Transverse colon (tissue), 3 donors: ENCODE data around the gene SLC24A3.

Experiments
- POLR2A ChIP-seq: fragments of 450-650 bp; IDR thresholded peaks from one replicate; pipeline ENCODE4 v1.6.1; 2016; ENCODE audit warnings: antibody characterized with exemption, mild to moderate bottlenecking, moderate library complexity
- TF ChIP-seq, protein P1 (sequence below), 5 experiments: fragments of 200-600 bp in 3 of 5; fragments of 450-650 bp in 2 of 5; sonication (generic) in 3 of 5; IDR thresholded peaks; 1 replicate in 2 of 5; 2 replicates in 3 of 5; pipeline ENCODE4 v1.5.1; 2016 to 2017; ENCODE audit warnings: antibody characterized with exemption in 5 of 5, inconsistent platforms in 3 of 5, mild to moderate bottlenecking in 2 of 5, moderate library complexity in 1 of 5

DNA sequence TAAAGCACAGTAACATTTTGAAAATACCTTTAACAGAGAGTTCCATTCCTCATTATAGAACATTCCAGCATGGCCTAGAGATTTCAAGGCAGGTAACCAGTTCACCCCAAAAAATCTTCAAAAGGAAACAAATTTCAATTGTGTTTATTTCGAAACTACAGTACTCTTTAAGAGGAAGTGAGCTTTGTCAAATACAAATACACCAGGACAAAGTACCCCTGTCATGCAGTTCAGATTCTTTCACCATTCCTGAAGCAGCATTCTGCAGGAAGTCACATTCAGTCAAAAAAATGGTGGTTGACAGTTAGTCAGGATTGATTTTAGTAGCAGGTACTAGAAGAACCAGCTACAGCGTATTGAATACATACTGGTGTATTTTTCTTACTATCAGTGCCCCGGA lies 456.0 kb downstream of the SLC24A3 start:
- TF ChIP-seq, protein P1, sequence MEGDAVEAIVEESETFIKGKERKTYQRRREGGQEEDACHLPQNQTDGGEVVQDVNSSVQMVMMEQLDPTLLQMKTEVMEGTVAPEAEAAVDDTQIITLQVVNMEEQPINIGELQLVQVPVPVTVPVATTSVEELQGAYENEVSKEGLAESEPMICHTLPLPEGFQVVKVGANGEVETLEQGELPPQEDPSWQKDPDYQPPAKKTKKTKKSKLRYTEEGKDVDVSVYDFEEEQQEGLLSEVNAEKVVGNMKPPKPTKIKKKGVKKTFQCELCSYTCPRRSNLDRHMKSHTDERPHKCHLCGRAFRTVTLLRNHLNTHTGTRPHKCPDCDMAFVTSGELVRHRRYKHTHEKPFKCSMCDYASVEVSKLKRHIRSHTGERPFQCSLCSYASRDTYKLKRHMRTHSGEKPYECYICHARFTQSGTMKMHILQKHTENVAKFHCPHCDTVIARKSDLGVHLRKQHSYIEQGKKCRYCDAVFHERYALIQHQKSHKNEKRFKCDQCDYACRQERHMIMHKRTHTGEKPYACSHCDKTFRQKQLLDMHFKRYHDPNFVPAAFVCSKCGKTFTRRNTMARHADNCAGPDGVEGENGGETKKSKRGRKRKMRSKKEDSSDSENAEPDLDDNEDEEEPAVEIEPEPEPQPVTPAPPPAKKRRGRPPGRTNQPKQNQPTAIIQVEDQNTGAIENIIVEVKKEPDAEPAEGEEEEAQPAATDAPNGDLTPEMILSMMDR (IDR thresholded peaks at IDR 0.05), result no peak
- TF ChIP-seq POLR2A, result no peak
